Measurements from ENCODE around the gene CCDC186. TPM values are rescaled to one million over a fixed set of nuclear protein-coding genes. Genes with fewer than 3 reads are reported as not detected.
A peak's percentile ranks its signal among the peaks of the same experiment; 100 is the strongest.

CCDC186 gene
- total and polyA plus RNA-seq, 2 of the 13 experiments (the other 11 are each of a cell fraction or from before 2014, with no cell fraction given): 4.2 to 11.8 TPM

DNA sequence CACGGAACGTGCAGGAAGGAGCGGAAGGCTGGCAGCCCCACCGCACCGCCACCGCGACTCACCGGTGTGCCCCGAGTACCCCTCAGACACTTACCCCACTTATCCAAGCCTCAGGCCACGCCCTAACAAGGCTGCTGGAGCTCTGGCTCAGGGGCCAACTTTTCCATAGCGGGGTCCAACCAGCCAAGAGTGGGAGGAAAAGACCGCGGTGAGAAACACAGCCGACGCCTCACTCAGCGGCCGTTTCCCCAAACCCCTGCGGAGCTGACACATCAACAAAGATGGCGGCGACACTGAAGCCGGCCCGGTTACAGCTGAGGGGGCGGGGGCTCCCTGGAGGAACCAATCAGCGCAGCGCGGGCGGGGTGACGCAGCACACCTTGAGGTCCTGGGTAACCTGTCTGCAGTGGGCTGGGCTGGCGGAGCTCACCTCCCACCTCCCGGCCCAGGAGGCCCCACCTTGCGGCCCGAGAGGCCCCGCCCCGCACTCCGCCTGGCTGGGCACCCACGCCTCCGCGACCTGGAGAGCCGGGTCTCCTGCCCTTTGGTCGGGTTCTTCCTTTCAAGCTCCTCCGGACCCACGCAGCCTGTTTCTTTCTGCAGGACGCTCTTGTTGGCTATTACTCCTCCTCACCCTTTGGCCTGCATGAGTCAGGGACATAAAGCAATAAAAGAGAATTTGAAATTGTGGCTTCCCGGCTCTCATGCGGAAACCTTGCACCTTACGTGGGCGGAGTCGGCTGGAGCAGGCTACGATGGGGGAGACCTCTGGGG, at the start of gene CCDC186 (continued):
- TF ChIP-seq ZNF292 (CRISPR knock-in tag; IDR thresholded peaks at IDR 0.05; ENCODE audit: borderline replicate concordance, low read depth) (0 out of 2 replicates have a peak, but pooled peaks have one; percentile 32), ZNF446 (CRISPR knock-in tag; IDR thresholded peaks at IDR 0.05) (0 out of 2 replicates have a peak, but pooled peaks have one; percentile 38), ZBTB42 (CRISPR knock-in tag; IDR thresholded peaks at IDR 0.05) (peak; percentile 57; the same call in 1 of the 2 replicates), ZNF326 (CRISPR knock-in tag; IDR thresholded peaks at IDR 0.05; ENCODE audit: borderline replicate concordance) (no peak), ZFP36L2 (CRISPR knock-in tag; IDR thresholded peaks at IDR 0.05) (no peak), ZSCAN20 (CRISPR knock-in tag; IDR thresholded peaks at IDR 0.05; ENCODE audit: borderline replicate concordance) (no peak), ZNF24 (IDR thresholded peaks at IDR 0.05) (no peak), ZNF34 (CRISPR knock-in tag; IDR thresholded peaks at IDR 0.05; ENCODE audit: borderline replicate concordance) (no peak), ZKSCAN8 (CRISPR knock-in tag; IDR thresholded peaks at IDR 0.05; ENCODE audit: borderline replicate concordance) (no peak), ZNF251 (CRISPR knock-in tag; IDR thresholded peaks at IDR 0.05) (no peak), TBX3 (IDR thresholded peaks at IDR 0.05; ENCODE audit: borderline replicate concordance) (0 out of 2 replicates have a peak, but pooled peaks have one; percentile 4), ASH2L (IDR thresholded peaks at IDR 0.05; ENCODE audit: insufficient read length, low read depth, low read length) (peak; percentile 73), WIZ (CRISPR knock-in tag; IDR thresholded peaks at IDR 0.05) (no peak), ZNF343 (CRISPR knock-in tag; IDR thresholded peaks at IDR 0.05) (no peak), PCBP2 (optimal IDR thresholded peaks at IDR 0.05; ENCODE audit: low read depth, low read length, poor library complexity, severe bottlenecking) (no peak), DPF2 (CRISPR knock-in tag; IDR thresholded peaks at IDR 0.05; ENCODE audit: borderline replicate concordance, low read depth) (no peak), CBX5 (CRISPR knock-in tag; IDR thresholded peaks at IDR 0.05; ENCODE audit: borderline replicate concordance) (0 out of 2 replicates have a peak, but pooled peaks have one; percentile 48), ZIK1 (CRISPR knock-in tag; IDR thresholded peaks at IDR 0.05; ENCODE audit: borderline replicate concordance, low read depth) (peak; percentile 61; the same call in 1 of the 2 replicates), ZNF484 (CRISPR knock-in tag; IDR thresholded peaks at IDR 0.05; ENCODE audit: borderline replicate concordance, low read depth) (no peak), ZNF33B (CRISPR knock-in tag; IDR thresholded peaks at IDR 0.05) (no peak; the same call in 1 of the 2 replicates), ZMYM2 (CRISPR knock-in tag; IDR thresholded peaks at IDR 0.05) (peak; percentile 26; the same call in 1 of the 2 replicates)
- TF ChIP-seq, protein P1, sequence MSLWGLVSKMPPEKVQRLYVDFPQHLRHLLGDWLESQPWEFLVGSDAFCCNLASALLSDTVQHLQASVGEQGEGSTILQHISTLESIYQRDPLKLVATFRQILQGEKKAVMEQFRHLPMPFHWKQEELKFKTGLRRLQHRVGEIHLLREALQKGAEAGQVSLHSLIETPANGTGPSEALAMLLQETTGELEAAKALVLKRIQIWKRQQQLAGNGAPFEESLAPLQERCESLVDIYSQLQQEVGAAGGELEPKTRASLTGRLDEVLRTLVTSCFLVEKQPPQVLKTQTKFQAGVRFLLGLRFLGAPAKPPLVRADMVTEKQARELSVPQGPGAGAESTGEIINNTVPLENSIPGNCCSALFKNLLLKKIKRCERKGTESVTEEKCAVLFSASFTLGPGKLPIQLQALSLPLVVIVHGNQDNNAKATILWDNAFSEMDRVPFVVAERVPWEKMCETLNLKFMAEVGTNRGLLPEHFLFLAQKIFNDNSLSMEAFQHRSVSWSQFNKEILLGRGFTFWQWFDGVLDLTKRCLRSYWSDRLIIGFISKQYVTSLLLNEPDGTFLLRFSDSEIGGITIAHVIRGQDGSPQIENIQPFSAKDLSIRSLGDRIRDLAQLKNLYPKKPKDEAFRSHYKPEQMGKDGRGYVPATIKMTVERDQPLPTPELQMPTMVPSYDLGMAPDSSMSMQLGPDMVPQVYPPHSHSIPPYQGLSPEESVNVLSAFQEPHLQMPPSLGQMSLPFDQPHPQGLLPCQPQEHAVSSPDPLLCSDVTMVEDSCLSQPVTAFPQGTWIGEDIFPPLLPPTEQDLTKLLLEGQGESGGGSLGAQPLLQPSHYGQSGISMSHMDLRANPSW (CRISPR knock-in tag; IDR thresholded peaks at IDR 0.05; ENCODE audit: borderline replicate concordance): peak; percentile 76; the same call in 1 of the 2 replicates
- TF ChIP-seq, protein P2, sequence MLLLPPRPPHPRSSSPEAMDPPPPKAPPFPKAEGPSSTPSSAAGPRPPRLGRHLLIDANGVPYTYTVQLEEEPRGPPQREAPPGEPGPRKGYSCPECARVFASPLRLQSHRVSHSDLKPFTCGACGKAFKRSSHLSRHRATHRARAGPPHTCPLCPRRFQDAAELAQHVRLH (CRISPR knock-in tag; IDR thresholded peaks at IDR 0.05; ENCODE audit: borderline replicate concordance, low read depth): peak; percentile 17
- TF ChIP-seq, protein P3, sequence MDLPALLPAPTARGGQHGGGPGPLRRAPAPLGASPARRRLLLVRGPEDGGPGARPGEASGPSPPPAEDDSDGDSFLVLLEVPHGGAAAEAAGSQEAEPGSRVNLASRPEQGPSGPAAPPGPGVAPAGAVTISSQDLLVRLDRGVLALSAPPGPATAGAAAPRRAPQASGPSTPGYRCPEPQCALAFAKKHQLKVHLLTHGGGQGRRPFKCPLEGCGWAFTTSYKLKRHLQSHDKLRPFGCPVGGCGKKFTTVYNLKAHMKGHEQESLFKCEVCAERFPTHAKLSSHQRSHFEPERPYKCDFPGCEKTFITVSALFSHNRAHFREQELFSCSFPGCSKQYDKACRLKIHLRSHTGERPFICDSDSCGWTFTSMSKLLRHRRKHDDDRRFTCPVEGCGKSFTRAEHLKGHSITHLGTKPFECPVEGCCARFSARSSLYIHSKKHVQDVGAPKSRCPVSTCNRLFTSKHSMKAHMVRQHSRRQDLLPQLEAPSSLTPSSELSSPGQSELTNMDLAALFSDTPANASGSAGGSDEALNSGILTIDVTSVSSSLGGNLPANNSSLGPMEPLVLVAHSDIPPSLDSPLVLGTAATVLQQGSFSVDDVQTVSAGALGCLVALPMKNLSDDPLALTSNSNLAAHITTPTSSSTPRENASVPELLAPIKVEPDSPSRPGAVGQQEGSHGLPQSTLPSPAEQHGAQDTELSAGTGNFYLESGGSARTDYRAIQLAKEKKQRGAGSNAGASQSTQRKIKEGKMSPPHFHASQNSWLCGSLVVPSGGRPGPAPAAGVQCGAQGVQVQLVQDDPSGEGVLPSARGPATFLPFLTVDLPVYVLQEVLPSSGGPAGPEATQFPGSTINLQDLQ (CRISPR knock-in tag; IDR thresholded peaks at IDR 0.05): no peak

Measured in HepG2 (cell line).